H1 (cell line): ENCODE data around the gene FGFRL1. TPM values are rescaled to one million over a fixed set of nuclear protein-coding genes. Genes with fewer than 3 reads are reported as not detected.

Experiments used
- CTCF ChIA-PET: fragments of 300-600 bp; sonication (Branson Sonifier 250); formaldehyde crosslinking; loops from one replicate; lab custom pipeline; 2021; ENCODE audit not compliant: partially characterized antibody; lab: Charles Lee
- POLR2A ChIA-PET: fragments of 300-600 bp; sonication (Branson Sonifier 250); formaldehyde crosslinking; loops from one replicate; lab custom pipeline; 2021; ENCODE audit warnings: inconsistent platforms; ENCODE audit not compliant: partially characterized antibody; lab: Charles Lee
- DNase-seq, 2 experiments: peaks; one replicate each; pipeline versions ENCODE4 v3.0.0 to v3.0.0-alpha.2; 2010 to 2022; ENCODE audit warnings: low spot score in 2 of 2, low read depth in 1 of 2, mixed read lengths in 1 of 2
- FAIRE-seq: peaks from 2 replicates; lab custom pipeline; 2011; peaks lifted over from hg19 to GRCh38; lab: Jason Lieb, UNC
- H2AFZ ChIP-seq: 2 replicates; pipeline ENCODE4 v1.8.1; 2012; ENCODE audit warnings: low read length, inconsistent platforms
- H2AK5ac ChIP-seq: 2 replicates; pipeline ENCODE4 v1.6.1; 2013; ENCODE audit warnings: low read depth, low read length
- H2BK120ac ChIP-seq: replicated peaks from 2 replicates; pipeline ENCODE3; 2013; ENCODE audit warnings: low read depth, low read length, inconsistent platforms
- H2BK12ac ChIP-seq: 2 replicates; pipeline ENCODE4 v1.6.1; 2013; ENCODE audit warnings: low read depth, low read length
- H2BK15ac ChIP-seq: 2 replicates; pipeline ENCODE4 v1.6.1; 2013; ENCODE audit warnings: low read length
- H2BK20ac ChIP-seq: 2 replicates; pipeline ENCODE4 v1.6.1; 2013; ENCODE audit warnings: low read length
- H2BK5ac ChIP-seq: 2 replicates; pipeline ENCODE4 v1.6.1; 2013; ENCODE audit warnings: low read depth, low read length
- H3K14ac ChIP-seq: 2 replicates; pipeline ENCODE4 v1.6.1; 2013; ENCODE audit warnings: inconsistent platforms; ENCODE audit not compliant: insufficient read length
- H3K18ac ChIP-seq: 2 replicates; pipeline ENCODE4 v1.6.1; 2013; ENCODE audit warnings: low read length; ENCODE audit errors: extremely low read depth
- H3K23ac ChIP-seq: 2 replicates; pipeline ENCODE4 v1.6.1; 2013; ENCODE audit warnings: inconsistent platforms; ENCODE audit not compliant: insufficient read length
- H3K23me2 ChIP-seq: 2 replicates; pipeline ENCODE4 v1.6.1; 2013; ENCODE audit warnings: low read depth, low read length
- H3K27ac ChIP-seq: 2 replicates; pipeline ENCODE4 v1.6.1; 2011; ENCODE audit warnings: low read depth, low read length, inconsistent platforms
- H3K27me3 ChIP-seq, 4 experiments: replicated peaks in 1 of 4; 1 replicate in 1 of 4; 2 replicates in 3 of 4; pipeline versions ENCODE4 v1.6.1 to v1.8.1; 2011 to 2013; ENCODE audit warnings: low read length in 3 of 4, mild to moderate bottlenecking in 3 of 4, inconsistent platforms in 2 of 4, mixed read lengths in 2 of 4, moderate library complexity in 1 of 4; ENCODE audit not compliant: control insufficient read depth in 3 of 4, insufficient read depth in 3 of 4; ENCODE audit errors: extremely low read depth in 1 of 4
- H3K36me3 ChIP-seq, 4 experiments: 2 replicates each; pipeline versions ENCODE4 v1.6.1 to v1.8.1; 2011 to 2013; ENCODE audit warnings: mild to moderate bottlenecking in 4 of 4, low read length in 3 of 4, moderate library complexity in 2 of 4, control low read depth in 1 of 4, inconsistent platforms in 1 of 4; ENCODE audit not compliant: insufficient read depth in 4 of 4, control insufficient read depth in 2 of 4
- H3K4ac ChIP-seq: replicated peaks from 2 replicates; pipeline ENCODE3; 2013; ENCODE audit warnings: low read length, low read depth, mixed read lengths, inconsistent platforms; ENCODE audit not compliant: insufficient read length
- H3K4me1 ChIP-seq, 4 experiments: replicated peaks in 1 of 4; 1 replicate in 1 of 4; 2 replicates in 3 of 4; pipeline versions ENCODE4 v1.6.1 to v1.8.1; 2011 to 2013; ENCODE audit warnings: low read length in 3 of 4, inconsistent platforms in 2 of 4, mixed read lengths in 1 of 4; ENCODE audit not compliant: insufficient read depth in 4 of 4, control insufficient read depth in 3 of 4
- H3K4me2 ChIP-seq, 2 experiments: 2 replicates each; pipeline versions ENCODE4 v1.6.1 to v1.8.1; 2011 to 2013; ENCODE audit warnings: low read depth in 2 of 2, low read length in 2 of 2, control low read depth in 1 of 2, inconsistent platforms in 1 of 2, mild to moderate bottlenecking in 1 of 2; ENCODE audit not compliant: insufficient read depth in 1 of 2
- H3K4me3 ChIP-seq, 4 experiments: fragments of 200-600, 300-600 bp in 1 of 4; sonication (generic), shearing (Covaris generic), sonication (Bioruptor Twin) in 1 of 4; 2 replicates each; pipeline versions ENCODE4 v1.5.1 to v1.8.1; 2011 to 2016; ENCODE audit warnings: low read length in 4 of 4, low read depth in 3 of 4, control low read depth in 2 of 4, inconsistent platforms in 2 of 4, mild to moderate bottlenecking in 2 of 4, mixed read lengths in 1 of 4, moderate library complexity in 1 of 4; ENCODE audit not compliant: insufficient read depth in 2 of 4; ENCODE audit errors: extremely low read depth in 1 of 4
- H3K56ac ChIP-seq: replicated peaks from 2 replicates; pipeline ENCODE3; 2013; ENCODE audit warnings: low read depth, mild to moderate bottlenecking, mixed read lengths, low read length, inconsistent platforms; ENCODE audit not compliant: insufficient read length
- H3K79me1 ChIP-seq: 2 replicates; pipeline ENCODE4 v1.6.1; 2013; ENCODE audit warnings: low read depth, low read length, control low read depth
- H3K79me2 ChIP-seq, 2 experiments: 2 replicates each; pipeline versions ENCODE4 v1.6.1 to v1.8.1; 2012 to 2013; ENCODE audit warnings: low read length in 2 of 2, mild to moderate bottlenecking in 2 of 2, inconsistent platforms in 1 of 2; ENCODE audit not compliant: insufficient read depth in 2 of 2, control insufficient read depth in 1 of 2
- H3K9ac ChIP-seq, 4 experiments: replicated peaks in 1 of 4; 1 replicate in 1 of 4; 2 replicates in 3 of 4; pipeline versions ENCODE4 v1.6.1 to v1.8.1; 2011 to 2013; ENCODE audit warnings: low read depth in 3 of 4, low read length in 3 of 4, control low read depth in 2 of 4, mild to moderate bottlenecking in 2 of 4, moderate library complexity in 2 of 4, inconsistent platforms in 1 of 4; ENCODE audit errors: extremely low read depth in 1 of 4
- H3K9me3 ChIP-seq, 2 experiments: 2 replicates each; pipeline versions ENCODE4 v1.6.1 to v1.8.1; 2012 to 2013; ENCODE audit warnings: mild to moderate bottlenecking in 2 of 2, moderate library complexity in 2 of 2, control low read depth in 1 of 2, inconsistent platforms in 1 of 2, low read depth in 1 of 2, low read length in 1 of 2, mixed read lengths in 1 of 2; ENCODE audit not compliant: insufficient read depth in 2 of 2
- H4K20me1 ChIP-seq, 2 experiments: replicated peaks in 1 of 2; 2 replicates each; pipeline versions ENCODE3 to v1.8.1; 2011 to 2013; ENCODE audit warnings: inconsistent platforms in 2 of 2, low read length in 2 of 2, mild to moderate bottlenecking in 1 of 2; ENCODE audit not compliant: insufficient read depth in 2 of 2, control insufficient read depth in 1 of 2
- H4K5ac ChIP-seq: 2 replicates; pipeline ENCODE4 v1.6.1; 2013; ENCODE audit warnings: low read length, low read depth, mixed read lengths, inconsistent platforms; ENCODE audit not compliant: insufficient read length
- H4K8ac ChIP-seq: 2 replicates; pipeline ENCODE4 v1.8.0; 2013; ENCODE audit warnings: mild to moderate bottlenecking, moderate library complexity, low read length, inconsistent platforms; ENCODE audit not compliant: insufficient read depth; ENCODE audit errors: extremely low read depth
- H4K91ac ChIP-seq: replicated peaks from 2 replicates; pipeline ENCODE3; 2013; ENCODE audit warnings: low read length, mixed read lengths, inconsistent platforms; ENCODE audit not compliant: insufficient read length
- BCL11A ChIP-seq, 2 experiments: IDR thresholded peaks; one replicate each; pipeline ENCODE4 v1.6.1; 2011; ENCODE audit warnings: low read depth in 2 of 2, low read length in 2 of 2, mild to moderate bottlenecking in 2 of 2
- CEBPB ChIP-seq: IDR thresholded peaks from 2 replicates; pipeline ENCODE4 v1.6.1; 2012; ENCODE audit warnings: low read depth, low read length
- CHD1 ChIP-seq: IDR thresholded peaks from 2 replicates; pipeline ENCODE4 v1.6.1; 2012; ENCODE audit warnings: low read depth, low read length, improper control_type of control experiment
- EGR1 ChIP-seq: IDR thresholded peaks from 2 replicates; pipeline ENCODE4 v1.6.1; 2011; ENCODE audit warnings: low read depth, low read length, borderline replicate concordance
- EP300 ChIP-seq, 2 experiments: IDR thresholded peaks; 1 replicate in 1 of 2; 2 replicates in 1 of 2; pipeline ENCODE4 v1.6.1; 2011 to 2012; ENCODE audit warnings: low read depth in 2 of 2, low read length in 2 of 2, mild to moderate bottlenecking in 2 of 2, borderline replicate concordance in 1 of 2, inconsistent platforms in 1 of 2, moderate library complexity in 1 of 2
- MAFK ChIP-seq: IDR thresholded peaks from 2 replicates; pipeline ENCODE4 v1.6.1; 2012; ENCODE audit warnings: low read depth, mild to moderate bottlenecking, improper control_type of control experiment, low read length
- POLR2AphosphoS5 ChIP-seq: IDR thresholded peaks from 2 replicates; pipeline ENCODE4 v1.6.1; 2011; ENCODE audit warnings: low read depth, low read length
- POU5F1 ChIP-seq: IDR thresholded peaks from 2 replicates; pipeline ENCODE4 v1.6.1; 2011; ENCODE audit warnings: low read depth, mild to moderate bottlenecking, low read length, moderate library complexity
- SP1 ChIP-seq: IDR thresholded peaks from 2 replicates; pipeline ENCODE4 v1.6.1; 2011; ENCODE audit warnings: low read depth, low read length
- WGBS, 2 experiments: shearing (Covaris generic) in 1 of 2; methylation state at CpG; one replicate each; pipeline versions ENCODE4 v1.1.6 to v1.1.7; 2013 to 2015; ENCODE audit warnings: low lambda C conversion rate in 2 of 2, mixed read lengths in 2 of 2, inconsistent platforms in 1 of 2, low coverage in 1 of 2, missing lambda C conversion rate in 1 of 2; ENCODE audit not compliant: insufficient replicate concordance in 2 of 2, insufficient coverage in 1 of 2, insufficient read length in 1 of 2; ENCODE audit errors: extremely low coverage in 1 of 2, missing lambda C conversion rate in 1 of 2; 5-methylcytosine and 5-hydroxymethylcytosine counted together
- polyA plus RNA-seq, 7 experiments: library from polyadenylated mRNA; depleted of rRNA in 3 of 7; stranded (reverse) in 5 of 7; unstranded in 2 of 7; fragments of >200 nt in 5 of 7; fragments of 200-250 nt in 2 of 7; gene quantifications; 1 replicate in 5 of 7; 2 replicates in 1 of 7; 4 replicates in 1 of 7; pipeline versions ENCODE4 v1.2.1 to v1.2.3, GENCODE V29; 2011 to 2013; ENCODE audit warnings: missing spikeins in 2 of 7, mixed read lengths in 2 of 7
- total RNA-seq: library from RNA; stranded (reverse); fragmentation: NEBNext Ultra II Directional; extraction: Animal tissue kit (Norgen Biotek cat#: 25700); gene quantifications from 2 replicates; pipeline ENCODE4 v1.2.1, GENCODE V29; 2021

The FGFRL1 gene
- total and polyA plus RNA-seq, 2 of the 8 experiments (the other 6 are each of a cell fraction or from before 2014, with no cell fraction given): 18.9 to 34.6 TPM

DNA sequence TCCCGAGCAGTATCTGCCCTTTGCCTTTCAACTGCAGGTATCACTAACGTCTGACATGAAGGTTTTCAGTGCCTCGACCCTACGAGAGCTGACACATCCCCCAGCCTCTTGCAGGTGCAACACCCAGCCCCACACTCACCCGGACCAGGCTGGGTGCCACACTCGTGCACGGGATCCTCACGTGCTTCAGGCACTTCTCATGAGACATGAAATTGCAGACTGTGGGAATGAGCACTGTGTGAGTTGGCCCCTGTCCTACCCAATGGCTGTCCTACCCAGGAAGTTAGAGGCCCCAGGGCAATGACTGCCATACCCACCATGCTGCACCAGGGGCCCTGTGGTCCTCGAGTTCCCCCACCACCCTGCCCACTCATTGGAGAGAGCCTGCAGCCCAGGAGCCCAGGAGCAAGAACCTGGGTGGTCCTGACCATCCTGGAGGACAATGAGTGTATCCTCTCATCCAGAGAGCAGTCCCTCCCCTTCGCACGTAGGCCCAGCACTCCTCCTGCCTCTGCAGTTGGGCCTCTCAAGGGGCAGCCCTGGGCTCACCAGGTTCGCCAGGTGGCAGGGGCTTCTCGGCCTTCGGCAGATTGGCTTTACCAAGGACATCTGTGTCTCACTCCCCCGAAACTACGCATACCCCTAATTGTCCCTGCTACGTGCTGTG is 40.4 kb upstream of the FGFRL1 start:
- Histone ChIP-seq H2BK15ac (no peak overlapping the region), H3K23me2 (peaks cover 12% of the 10 kb centered on the region; the same call in 1 of the 2 replicates), H2BK120ac (no peak overlapping the region), H2BK12ac (peak overlapping the region; percentile 27; the same call in 1 of the 2 replicates), H3K9me3 (peaks cover 5 to 11% of the 10 kb centered on the region in 2 experiments; a peak in 1 of 4 replicates), H3K23ac (no peak overlapping the region), H3K4ac (no peak overlapping the region), H3K56ac (no peak overlapping the region), H4K91ac (no peak overlapping the region), H2AK5ac (0 out of 2 replicates have a peak overlapping the region, but pooled peaks have one; percentile 15), H3K27ac (no peak overlapping the region), H3K27me3 (peaks cover 9 to 45% (median 35%) of the 10 kb centered on the region in 4 experiments; a peak in 6 of 7 replicates), H3K18ac (no peak overlapping the region), H3K36me3 (no peaks in the 10 kb centered on the region), H3K14ac (no peak overlapping the region), H2AFZ (no peak overlapping the region), H2BK20ac (no peak overlapping the region), H4K20me1 (peaks cover 6 to 19% of the 10 kb centered on the region in 2 experiments), H3K79me1 (no peaks in the 10 kb centered on the region), H4K8ac (no peak overlapping the region), H3K4me3 (no peak overlapping the region), H4K5ac (no peak overlapping the region), H3K4me1 (peaks cover 0 to 9% (median 4%) of the 10 kb centered on the region in 4 experiments; a peak in 3 of 7 replicates), H3K9ac (no peak overlapping the region), H3K4me2 (no peak overlapping the region), H2BK5ac (no peak overlapping the region), H3K79me2 (no peaks in the 10 kb centered on the region)
- WGBS, 2 experiments: 89% methylated on average over 16 of the region's 17 CpGs; no CpG with 5 or more reads in 1 of the 2 experiments
- TF ChIP-seq CEBPB (no peak), BCL11A (IDR thresholded peaks at IDR 0.05; ENCODE audit: low read depth in 2 of 2, low read length in 2 of 2) (no peak), MAFK (no peak), SP1 (no peak), POLR2AphosphoS5 (no peak), CHD1 (no peak), EGR1 (no peak), EP300 (IDR thresholded peaks at IDR 0.05; ENCODE audit: borderline replicate concordance in 1 of 2, low read depth in 2 of 2, low read length in 2 of 2) (no peak), POU5F1 (no peak)
- FAIRE-seq (no peak), DNase-seq (no peak)
- CTCF ChIA-PET: interaction anchor here (0.9 to 1.1 kb wide), 2 partner anchors 16 to 45 kb away, joined by 3 to 4 read pairs; partner anchors contain the start of gene IDUA
- POLR2A ChIA-PET: interaction anchor here (1.2 kb wide), 1 partner anchor 13 kb away, joined by 3 read pairs; no protein-coding TSS in a partner anchor
